ENCODE data around the gene GGT6.
A peak's percentile ranks its signal among the peaks of the same experiment; 100 is the strongest.

DNA sequence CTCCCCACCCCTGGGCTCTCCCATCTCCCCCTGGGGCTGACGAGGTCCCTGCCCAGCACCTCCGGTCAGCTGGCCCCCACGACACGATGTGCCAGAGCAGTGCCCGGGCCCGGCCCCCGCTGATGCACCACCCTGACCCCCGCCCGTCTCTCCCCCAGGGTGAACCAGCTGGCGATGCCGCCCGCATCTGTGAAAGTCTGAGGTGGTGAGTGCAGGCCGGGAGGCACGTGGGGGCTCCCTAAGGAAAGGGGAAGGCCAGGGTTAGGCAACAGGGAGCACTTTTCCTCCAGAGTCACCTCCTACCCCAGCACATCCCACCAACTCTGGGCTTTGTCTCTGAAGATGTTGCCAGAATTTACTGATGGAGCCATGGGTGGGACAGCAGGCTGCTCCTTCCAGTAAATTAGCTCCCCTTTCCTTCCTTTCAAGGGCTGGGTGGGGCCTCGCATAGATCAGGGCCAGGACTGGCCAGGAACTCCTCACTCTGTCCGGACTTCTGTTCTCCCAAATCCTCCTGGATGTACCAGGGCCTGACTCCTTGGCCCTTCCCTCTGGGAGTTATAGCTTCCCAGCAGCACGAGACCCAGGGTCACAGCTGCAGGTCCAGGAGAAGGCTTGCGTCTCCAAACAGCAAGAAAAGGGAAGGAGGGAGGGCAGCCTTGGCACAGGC is 23.5 kb downstream of the GGT6 start:
- TF ChIP-seq, protein P1, sequence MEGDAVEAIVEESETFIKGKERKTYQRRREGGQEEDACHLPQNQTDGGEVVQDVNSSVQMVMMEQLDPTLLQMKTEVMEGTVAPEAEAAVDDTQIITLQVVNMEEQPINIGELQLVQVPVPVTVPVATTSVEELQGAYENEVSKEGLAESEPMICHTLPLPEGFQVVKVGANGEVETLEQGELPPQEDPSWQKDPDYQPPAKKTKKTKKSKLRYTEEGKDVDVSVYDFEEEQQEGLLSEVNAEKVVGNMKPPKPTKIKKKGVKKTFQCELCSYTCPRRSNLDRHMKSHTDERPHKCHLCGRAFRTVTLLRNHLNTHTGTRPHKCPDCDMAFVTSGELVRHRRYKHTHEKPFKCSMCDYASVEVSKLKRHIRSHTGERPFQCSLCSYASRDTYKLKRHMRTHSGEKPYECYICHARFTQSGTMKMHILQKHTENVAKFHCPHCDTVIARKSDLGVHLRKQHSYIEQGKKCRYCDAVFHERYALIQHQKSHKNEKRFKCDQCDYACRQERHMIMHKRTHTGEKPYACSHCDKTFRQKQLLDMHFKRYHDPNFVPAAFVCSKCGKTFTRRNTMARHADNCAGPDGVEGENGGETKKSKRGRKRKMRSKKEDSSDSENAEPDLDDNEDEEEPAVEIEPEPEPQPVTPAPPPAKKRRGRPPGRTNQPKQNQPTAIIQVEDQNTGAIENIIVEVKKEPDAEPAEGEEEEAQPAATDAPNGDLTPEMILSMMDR (IDR thresholded peaks at IDR 0.05) = no peak
- no peak for TF ChIP-seq POLR2A (IDR thresholded peaks at IDR 0.05; ENCODE audit: low read depth)
- peak; percentile 27 to 30 for TF ChIP-seq POLR2AphosphoS5 (IDR thresholded peaks at IDR 0.05)
- peak; percentile 29 for TF ChIP-seq EP300 (IDR thresholded peaks at IDR 0.05)
